ENCODE results near the gene GMEB2.
A peak's percentile ranks its signal among the peaks of the same experiment; 100 is the strongest.
"Not testable (repeated sequence)": the region's sequence is repeated elsewhere in the genome, so short reads cannot be mapped to it uniquely, and the experiment has no call there.

GMEB2 gene

DNA sequence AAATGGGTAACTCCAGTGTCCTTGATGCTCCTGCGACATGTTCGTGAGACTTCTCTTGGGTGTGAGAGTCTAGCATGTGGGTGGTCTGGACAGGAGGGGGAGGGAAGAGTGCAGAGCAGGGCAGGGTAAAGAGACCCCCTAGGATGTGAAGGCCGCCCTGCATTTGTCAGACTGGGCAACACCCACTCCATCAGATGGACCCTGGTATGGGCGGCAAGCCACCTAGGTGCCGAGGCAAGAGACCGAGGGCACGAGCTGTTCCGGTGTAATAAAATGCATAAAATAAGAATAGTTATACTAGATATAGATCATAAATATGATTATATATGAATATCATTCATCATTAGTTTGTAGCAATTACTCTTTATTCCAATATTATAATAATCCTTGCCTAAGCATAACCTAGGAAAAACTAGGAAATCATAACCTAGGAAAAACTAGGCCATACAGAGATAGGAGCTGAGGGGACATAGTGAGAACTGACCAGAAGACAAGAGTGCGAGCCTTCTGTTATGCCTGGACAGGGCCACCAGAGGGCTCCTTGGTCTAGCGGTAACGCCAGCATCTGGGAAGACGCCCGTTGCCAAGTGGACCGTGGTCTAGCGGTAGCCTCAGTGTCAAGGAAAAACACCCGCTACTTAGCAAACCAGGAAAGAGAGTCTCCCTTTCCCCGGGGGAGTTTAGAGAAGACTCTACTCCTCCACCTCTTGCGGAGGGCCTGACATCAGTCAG, 12.9 kb downstream of the GMEB2 start:
- DNase-seq (ENCODE audit: low spot score) = not testable (repeated sequence)

- DNase-seq (ENCODE audit: low spot score) = no peak
These were observed 14.5 kb downstream of the GMEB2 start for GRCh38 chr20:63612276-63612931.

DNA sequence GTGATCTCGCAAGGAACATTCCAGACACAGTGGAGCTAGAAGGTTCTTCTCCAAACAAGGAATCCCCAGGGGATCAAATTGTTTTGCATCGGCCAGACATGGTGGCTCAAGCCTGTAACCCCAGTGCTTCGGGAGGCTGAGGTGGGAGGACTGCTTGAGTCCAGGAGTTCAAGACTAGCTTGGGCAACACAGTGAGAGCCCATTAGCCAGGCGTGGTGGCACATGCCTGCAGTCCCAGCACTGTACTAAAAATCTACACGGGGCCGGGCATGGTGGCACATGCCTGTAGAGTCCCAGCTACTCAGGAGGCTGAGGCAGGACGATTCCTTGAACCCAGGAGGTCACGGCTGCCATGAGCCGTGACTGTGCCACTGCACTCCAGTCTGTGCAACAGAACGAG, 15.3 kb downstream of the GMEB2 start:
- no peak for DNase-seq (ENCODE audit: low spot score)

- no peak for DNase-seq (ENCODE audit: low spot score)
These were observed 16.1 kb downstream of the GMEB2 start for GRCh38 chr20:63610581-63611435.

DNA sequence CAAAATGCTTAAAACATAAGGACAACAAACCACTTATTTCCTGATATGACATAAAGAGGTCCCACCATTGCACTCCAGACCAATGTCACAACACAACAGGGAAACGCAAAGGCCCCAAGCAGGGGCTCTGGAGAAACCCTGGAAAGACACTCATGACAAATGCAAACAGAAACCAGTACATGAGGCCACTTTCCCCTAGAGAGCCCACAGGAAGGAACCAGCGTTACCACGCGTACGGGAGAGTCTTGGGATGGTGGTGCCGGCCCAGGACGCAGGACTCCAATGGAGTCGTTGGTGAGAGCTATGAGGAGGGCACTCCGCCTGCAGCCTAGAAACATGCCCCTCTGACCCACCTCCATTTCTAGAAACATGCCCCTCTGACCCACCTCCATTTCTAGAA, 20.2 kb downstream of the GMEB2 start:
- DNase-seq (ENCODE audit: low spot score) = no peak

DNA sequence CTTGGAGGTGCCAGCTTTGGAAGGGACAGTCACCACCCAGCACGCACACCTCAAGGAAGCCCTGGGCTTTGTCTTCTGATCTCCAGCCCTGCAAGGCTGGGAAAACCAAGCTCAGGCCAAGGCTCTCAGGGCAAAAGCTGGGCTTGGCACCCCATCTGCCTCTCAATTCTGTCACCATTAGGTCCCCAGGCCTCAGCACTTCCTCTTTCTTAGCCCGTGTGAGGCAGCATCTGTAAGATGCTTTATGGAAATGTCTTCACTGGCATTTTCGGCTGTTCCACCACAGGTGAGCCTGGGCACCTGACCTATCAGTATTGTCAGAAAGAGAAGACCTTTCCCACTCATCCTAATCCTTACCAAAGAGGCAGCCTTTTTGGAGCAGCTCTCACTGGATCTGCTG, 24.6 kb downstream of the GMEB2 start:
- DNase-seq (ENCODE audit: low spot score) = no peak

GRCh38 chr20:63601679-63602078, 25.2 kb downstream of the GMEB2 start:
- peak; percentile 22 for DNase-seq (ENCODE audit: low spot score)

GRCh38 chr20:63599396-63600050, 27.4 kb downstream of the GMEB2 start:
- DNase-seq (ENCODE audit: low spot score) = no peak

DNA sequence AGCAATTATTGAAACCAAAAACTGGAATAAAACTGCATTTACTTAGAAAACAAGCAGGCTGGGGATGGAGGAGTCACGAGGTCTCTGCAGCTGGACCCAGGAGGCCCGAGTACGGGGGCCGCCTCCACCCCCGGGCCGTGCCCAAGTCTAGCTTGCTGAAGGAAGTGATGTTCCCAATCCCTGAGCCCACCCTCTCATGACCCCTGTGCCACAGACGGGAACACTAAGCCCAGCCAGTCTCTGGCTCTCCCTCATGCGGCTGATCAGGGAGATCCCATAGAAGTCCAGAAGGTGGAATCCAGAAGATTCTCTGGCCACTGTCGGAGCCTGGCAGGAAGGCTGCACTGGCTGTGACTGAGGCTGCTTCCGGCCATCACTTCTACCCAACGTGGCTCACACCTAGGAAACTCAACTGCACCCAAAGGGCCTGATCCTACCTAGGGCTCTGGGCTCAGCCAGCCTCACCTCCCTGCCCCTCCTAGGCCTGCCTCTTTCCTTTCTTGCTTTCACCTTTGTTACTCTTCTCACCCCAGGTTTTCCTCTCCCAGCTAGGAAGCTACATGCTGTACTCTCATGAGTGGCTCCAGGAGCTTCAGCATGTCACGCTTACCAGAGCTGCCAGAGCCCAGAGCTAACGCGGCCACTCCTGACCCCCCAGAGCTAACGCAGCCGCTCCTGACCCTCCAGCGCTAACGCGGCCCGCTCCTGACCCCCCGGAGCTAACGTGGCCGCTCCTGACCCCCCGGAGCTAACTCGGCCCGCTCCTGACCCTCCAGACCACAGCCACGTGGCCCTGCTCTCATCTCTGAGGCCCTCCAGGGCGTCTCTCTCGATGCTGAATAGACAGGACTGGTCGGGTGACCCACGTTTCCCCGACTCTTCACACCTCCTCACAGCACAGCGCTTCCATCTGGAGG, 28.2 kb downstream of the GMEB2 start:
- no peak for DNase-seq (ENCODE audit: low spot score)

- no peak for DNase-seq (ENCODE audit: low spot score)
These were observed 29.0 kb downstream of the GMEB2 start for GRCh38 chr20:63597651-63598478.

GRCh38 chr20:63596423-63596822, 30.5 kb downstream of the GMEB2 start:
- no peak for DNase-seq (ENCODE audit: low spot score)

GRCh38 chr20:63595416-63596127, 31.3 kb downstream of the GMEB2 start:
- DNase-seq (ENCODE audit: low spot score) = no peak

DNA sequence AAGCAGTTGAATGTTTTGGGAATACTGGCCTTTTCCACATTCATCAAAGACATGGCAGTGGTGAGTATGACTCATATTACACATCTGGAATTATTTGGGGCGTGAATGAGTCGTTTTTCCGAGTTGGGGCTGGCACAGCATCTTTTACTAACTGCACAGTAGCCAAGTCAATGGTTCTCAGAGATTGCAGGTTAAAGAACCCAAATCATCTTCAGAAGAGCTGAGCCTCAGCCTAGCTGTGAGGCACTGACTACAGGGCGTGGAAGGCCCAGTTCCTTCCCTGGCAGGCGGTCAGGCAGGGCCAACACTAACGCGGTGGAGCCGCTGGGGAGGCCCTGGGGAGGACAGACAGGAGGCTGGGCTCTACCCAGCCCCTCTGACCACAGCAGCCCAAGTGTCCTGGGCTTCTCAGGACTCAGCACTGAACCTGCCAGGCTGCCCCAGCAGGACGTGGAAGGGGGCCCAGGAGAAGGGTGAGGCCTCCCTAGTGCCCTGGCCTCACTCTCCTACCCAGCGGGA, 32.8 kb downstream of the GMEB2 start:
- no peak for DNase-seq (ENCODE audit: low spot score)

GRCh38 chr20:63592661-63593060, 34.2 kb downstream of the GMEB2 start:
- DNase-seq (ENCODE audit: low spot score) = no peak

- no peak for DNase-seq (ENCODE audit: low spot score)
These were observed 35.0 kb downstream of the GMEB2 start for GRCh38 chr20:63591786-63592355.

- no peak for DNase-seq (ENCODE audit: low spot score)
These were observed 35.8 kb downstream of the GMEB2 start for GRCh38 chr20:63591147-63591533.

- no peak for DNase-seq (ENCODE audit: low spot score)
These were observed 36.4 kb downstream of the GMEB2 start for GRCh38 chr20:63590218-63591146.

All from CD4-positive, alpha-beta T cell treated with Interleukin-6 at 100 ng/mL for 8 hours (primary cell).